Neuronal stem cell (in vitro differentiated cells): ENCODE results near the gene NPBWR2.

ENCODE experiments used
- DNase-seq: peaks from one replicate; pipeline ENCODE4 v3.0.0-alpha.2; 2013; ENCODE audit warnings: low spot score
- H2AFZ ChIP-seq: one replicate; pipeline ENCODE4 v1.6.1; 2013; ENCODE audit warnings: mild to moderate bottlenecking, low read length, inconsistent platforms
- H2AK5ac ChIP-seq: 2 replicates; pipeline ENCODE4 v1.6.1; 2013; ENCODE audit warnings: low read depth, mild to moderate bottlenecking, inconsistent platforms, low read length, moderate library complexity, mixed read lengths
- H2BK120ac ChIP-seq: 2 replicates; pipeline ENCODE4 v1.6.1; 2013; ENCODE audit warnings: low read depth, mild to moderate bottlenecking, inconsistent platforms, low read length, moderate library complexity, mixed read lengths
- H2BK12ac ChIP-seq: one replicate; pipeline ENCODE4 v1.6.1; 2013; ENCODE audit warnings: low read length, inconsistent platforms
- H2BK15ac ChIP-seq: 2 replicates; pipeline ENCODE4 v1.6.1; 2013; ENCODE audit warnings: mild to moderate bottlenecking, low read length, inconsistent platforms, mixed read lengths
- H2BK5ac ChIP-seq: one replicate; pipeline ENCODE4 v1.6.1; 2013; ENCODE audit warnings: inconsistent platforms, mild to moderate bottlenecking, low read length, moderate library complexity
- H3K14ac ChIP-seq: one replicate; pipeline ENCODE4 v1.6.1; 2013; ENCODE audit warnings: low read length, inconsistent platforms
- H3K18ac ChIP-seq: 2 replicates; pipeline ENCODE4 v1.6.1; 2013; ENCODE audit warnings: low read length, inconsistent platforms
- H3K23ac ChIP-seq: 2 replicates; pipeline ENCODE4 v1.6.1; 2013; ENCODE audit warnings: low read depth, mild to moderate bottlenecking, mixed read lengths, low read length, inconsistent platforms; ENCODE audit not compliant: poor library complexity
- H3K27ac ChIP-seq: replicated peaks from 3 replicates; pipeline ENCODE4 v1.5.1; 2013; ENCODE audit warnings: low read length, inconsistent platforms
- H3K27me3 ChIP-seq, 3 experiments: 2 replicates each; pipeline ENCODE4 v1.6.1; 2013; ENCODE audit warnings: low read length in 3 of 3, mild to moderate bottlenecking in 2 of 3, inconsistent platforms in 1 of 3, low read depth in 1 of 3, mixed read lengths in 1 of 3, moderate library complexity in 1 of 3; ENCODE audit not compliant: control insufficient read depth in 3 of 3, insufficient read depth in 3 of 3
- H3K36me3 ChIP-seq, 2 donors: replicated peaks in 1 of 2; 2 replicates each; pipeline ENCODE4 v1.6.1; 2013; ENCODE audit warnings: low read length in 2 of 2; ENCODE audit not compliant: control insufficient read depth in 2 of 2, insufficient read depth in 2 of 2
- H3K4ac ChIP-seq: 2 replicates; pipeline ENCODE4 v1.6.1; 2013; ENCODE audit warnings: inconsistent platforms, mild to moderate bottlenecking, low read length, moderate library complexity
- H3K4me1 ChIP-seq, 2 donors: 1 replicate in 1 of 2; 2 replicates in 1 of 2; pipeline ENCODE4 v1.6.1; 2013; ENCODE audit warnings: low read length in 2 of 2, low read depth in 1 of 2; ENCODE audit not compliant: control insufficient read depth in 2 of 2, insufficient read depth in 1 of 2
- H3K4me2 ChIP-seq: one replicate; pipeline ENCODE4 v1.6.1; 2013; ENCODE audit warnings: mild to moderate bottlenecking, low read length, inconsistent platforms; ENCODE audit not compliant: insufficient read depth, poor library complexity, severe bottlenecking
- H3K4me3 ChIP-seq, 2 donors: 2 replicates each; pipeline ENCODE4 v1.5.1; 2013; ENCODE audit warnings: low read length in 2 of 2, mild to moderate bottlenecking in 2 of 2, inconsistent platforms in 1 of 2, moderate library complexity in 1 of 2
- H3K79me1 ChIP-seq: one replicate; pipeline ENCODE4 v1.6.1; 2013; ENCODE audit warnings: low read depth, mild to moderate bottlenecking, inconsistent platforms, low read length, moderate library complexity
- H3K9ac ChIP-seq: one replicate; pipeline ENCODE4 v1.6.1; 2013; ENCODE audit warnings: mild to moderate bottlenecking, low read depth, low read length, inconsistent platforms; ENCODE audit not compliant: poor library complexity
- H3K9me3 ChIP-seq, 2 donors: replicated peaks in 1 of 2; 2 replicates each; pipeline versions ENCODE3 to v1.6.1; 2013; ENCODE audit warnings: low read length in 2 of 2, mild to moderate bottlenecking in 2 of 2, inconsistent platforms in 1 of 2, low read depth in 1 of 2, mixed read lengths in 1 of 2, moderate library complexity in 1 of 2; ENCODE audit not compliant: control insufficient read depth in 2 of 2, insufficient read depth in 1 of 2
- H4K8ac ChIP-seq: one replicate; pipeline ENCODE4 v1.6.1; 2013; ENCODE audit warnings: low read depth, mild to moderate bottlenecking, inconsistent platforms, low read length, moderate library complexity
- H4K91ac ChIP-seq: one replicate; pipeline ENCODE4 v1.6.1; 2013; ENCODE audit warnings: low read length, low read depth, mild to moderate bottlenecking, inconsistent platforms; ENCODE audit not compliant: poor library complexity
- WGBS, 2 donors: extraction: QIAGEN DNeasy Blood & Tissue Kit; methylation state at CpG; one replicate each; pipeline ENCODE4 v1.1.7; 2013; ENCODE audit warnings: missing lambda C conversion rate in 2 of 2, mixed read lengths in 1 of 2; ENCODE audit not compliant: insufficient read length in 2 of 2, insufficient replicate concordance in 1 of 2; ENCODE audit errors: extremely low coverage in 2 of 2; 5-methylcytosine and 5-hydroxymethylcytosine counted together

Gene NPBWR2

DNA sequence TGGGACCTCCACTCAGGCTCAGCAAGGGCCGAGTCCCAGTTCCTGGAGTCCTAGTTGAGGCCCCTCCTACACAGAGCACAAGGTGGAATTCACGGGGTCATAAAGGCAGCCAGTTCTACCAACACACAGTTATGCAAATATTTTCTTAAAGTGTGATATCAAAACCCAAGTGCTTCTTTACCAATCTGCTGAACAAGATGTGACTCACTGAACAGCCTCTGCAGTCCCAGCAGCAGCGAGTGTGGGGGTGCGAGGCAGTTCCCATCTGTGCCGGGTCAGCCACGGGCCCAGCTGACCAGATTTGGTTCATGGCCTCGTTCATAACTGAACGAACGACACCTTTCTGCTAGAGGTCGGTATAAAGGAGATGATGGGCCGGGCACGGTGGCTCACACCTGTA lies 48.8 kb downstream of the NPBWR2 start:
- Histone ChIP-seq H3K27me3 (peaks cover 0 to 11% (median 0%) of the 10 kb centered on the region in 3 experiments), H3K23ac (no peak overlapping the region), H4K8ac (no peak overlapping the region), H3K4me2 (no peak overlapping the region), H3K36me3 (no peaks in the 10 kb centered on the region), H4K91ac (no peak overlapping the region), H3K4me3 (no peak overlapping the region), H3K79me1 (peaks cover 2% of the 10 kb centered on the region), H2BK120ac (peak overlapping the region; percentile 42), H3K9me3 (no peaks in the 10 kb centered on the region), H3K4ac (no peak overlapping the region), H3K27ac (no peak overlapping the region), H2AK5ac (peak overlapping the region; percentile 99), H3K9ac (no peak overlapping the region), H2BK15ac (peak overlapping the region; percentile 79), H2AFZ (no peak overlapping the region), H3K18ac (no peak overlapping the region), H3K14ac (no peak overlapping the region), H2BK5ac (peak overlapping the region; percentile 57), H3K4me1 (peaks cover 17 to 38% of the 10 kb centered on the region in 2 donors), H2BK12ac (no peak overlapping the region)
- no CpG with 5 or more reads among the region's 12 CpGs for WGBS, 2 donors
- DNase-seq: no peak

DNA sequence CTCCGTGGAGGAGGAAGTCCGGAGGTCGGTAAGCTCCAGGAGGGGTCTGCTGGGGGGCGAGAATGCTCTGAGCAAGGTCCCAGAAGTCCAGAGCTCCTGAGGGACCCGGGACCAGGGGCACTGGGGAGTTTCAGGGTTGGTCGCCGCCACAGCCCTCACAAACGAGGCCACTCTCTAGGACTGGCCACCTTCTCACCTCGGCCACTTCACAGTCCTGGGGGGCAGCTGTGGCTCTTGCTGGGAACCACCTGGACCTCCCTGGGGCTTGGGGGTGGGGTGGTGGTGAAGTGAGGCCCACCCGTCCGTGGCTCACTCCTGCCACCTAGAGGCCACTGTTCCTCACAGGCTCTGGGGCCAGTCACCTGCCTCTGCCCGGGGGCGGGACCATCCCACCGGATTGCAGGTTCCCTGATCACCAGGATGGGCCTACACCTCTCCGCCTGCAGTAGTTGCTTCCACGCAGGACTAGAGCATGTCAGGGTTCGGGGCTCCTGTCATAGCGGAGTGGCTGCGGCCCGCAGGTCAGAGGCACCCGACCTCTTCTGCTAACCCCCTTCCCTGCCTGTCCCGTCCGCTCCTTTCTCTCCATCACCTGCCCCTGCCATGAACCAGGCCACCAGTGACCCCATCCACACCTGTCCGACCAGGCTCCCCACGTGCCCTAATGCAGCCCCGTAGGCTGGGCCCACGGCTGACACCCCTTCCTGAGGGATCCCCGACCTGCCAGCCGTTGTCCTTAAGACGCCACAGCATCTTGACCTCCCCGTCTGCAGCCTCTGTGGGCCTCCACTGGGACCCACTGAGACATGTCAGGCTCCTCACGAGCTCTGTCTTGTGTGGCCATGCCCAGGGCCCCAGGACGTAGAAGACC lies 49.5 kb downstream of the NPBWR2 start:
- no peaks in the 10 kb centered on the region for H3K9me3 ChIP-seq
- no CpG with 5 or more reads among the region's 33 CpGs for WGBS, 2 donors
- no peak overlapping the region for H3K4me3 ChIP-seq
- DNase-seq: no peak
- no peak overlapping the region for H4K91ac ChIP-seq
- peak overlapping the region; percentile 53 for H2AFZ ChIP-seq
- no peaks in the 10 kb centered on the region for H3K36me3 ChIP-seq
- no peak overlapping the region for H3K4me2 ChIP-seq
- H3K18ac ChIP-seq: peak overlapping the region; percentile 91
- no peaks in the 10 kb centered on the region for H3K79me1 ChIP-seq
- peak overlapping the region; percentile 44 for H3K14ac ChIP-seq
- H2BK120ac ChIP-seq: peak overlapping the region; percentile 42
- no peak overlapping the region for H3K27ac ChIP-seq
- H3K23ac ChIP-seq: peak overlapping the region; percentile 93
- H3K27me3 ChIP-seq: peaks cover 0 to 17% (median 0%) of the 10 kb centered on the region in 3 experiments
- H2AK5ac ChIP-seq: peak overlapping the region; percentile 99
- no peak overlapping the region for H3K4ac ChIP-seq
- H4K8ac ChIP-seq: no peak overlapping the region
- peak overlapping the region; percentile 88 for H2BK12ac ChIP-seq
- peak overlapping the region; percentile 87 for H2BK15ac ChIP-seq
- peak overlapping the region; percentile 78 for H2BK5ac ChIP-seq
- H3K4me1 ChIP-seq: peaks cover 20 to 39% of the 10 kb centered on the region in 2 donors
- peak overlapping the region; percentile 57 for H3K9ac ChIP-seq

DNA sequence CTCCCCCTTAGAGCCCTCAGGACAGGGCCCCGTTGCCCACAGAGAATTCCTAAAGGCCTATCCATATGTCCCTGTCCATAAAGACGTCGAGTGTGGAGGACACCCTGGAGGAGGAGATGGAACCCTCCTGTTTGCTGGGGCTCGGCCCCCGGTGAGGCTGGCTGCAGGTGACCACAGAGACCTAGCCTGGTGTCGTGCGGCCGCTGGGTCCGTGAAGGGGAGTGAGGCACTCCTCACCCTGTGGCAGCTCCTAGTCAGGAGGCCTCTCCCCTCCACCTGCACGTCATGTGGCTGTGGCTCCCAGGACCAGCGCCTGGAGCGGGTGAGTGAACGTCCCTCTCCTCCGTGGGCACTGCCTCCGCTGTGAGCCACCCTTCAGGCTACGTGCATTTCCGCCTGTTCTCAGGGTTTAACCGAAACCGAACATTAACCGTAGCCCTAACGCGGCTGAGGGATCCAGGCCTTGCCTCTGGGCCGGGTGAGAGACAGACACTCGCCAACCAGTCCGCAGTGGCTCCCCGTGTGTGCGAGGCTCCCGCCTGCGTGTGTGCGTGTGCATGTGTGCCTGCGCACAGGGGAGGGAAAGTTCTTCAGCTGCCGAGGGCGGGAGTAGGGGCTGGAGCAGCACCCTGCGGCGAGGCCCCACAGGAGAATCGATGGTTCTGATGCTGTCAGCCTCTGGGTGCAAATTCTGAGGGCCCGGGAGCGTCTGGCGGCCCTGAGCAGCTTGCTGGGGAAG lies 50.3 kb downstream of the NPBWR2 start:
- Histone ChIP-seq H3K4ac (peak overlapping the region; percentile 93), H3K36me3 (no peaks in the 10 kb centered on the region), H3K4me1 (peaks cover 15 to 34% of the 10 kb centered on the region in 2 donors), H3K27me3 (peaks cover 0 to 25% (median 0%) of the 10 kb centered on the region in 3 experiments), H3K9ac (peak overlapping the region; percentile 63), H3K9me3 (no peaks in the 10 kb centered on the region), H3K79me1 (no peaks in the 10 kb centered on the region), H4K8ac (peak overlapping the region; percentile 97), H3K4me3 (peak overlapping the region in 1 of 2 donors; percentile 28), H2BK120ac (peak overlapping the region; percentile 89), H3K23ac (peak overlapping the region; percentile 93), H3K14ac (peak overlapping the region; percentile 44), H2BK15ac (peak overlapping the region; percentile 87), H2AK5ac (peak overlapping the region; percentile 99), H2BK12ac (peak overlapping the region; percentile 59), H4K91ac (no peak overlapping the region), H2AFZ (peak overlapping the region; percentile 53), H3K18ac (peak overlapping the region; percentile 91), H3K4me2 (no peak overlapping the region), H2BK5ac (peak overlapping the region; percentile 78), H3K27ac (no peak overlapping the region)
- DNase-seq: no peak
- WGBS, 2 donors: no CpG with 5 or more reads among the region's 39 CpGs

DNA sequence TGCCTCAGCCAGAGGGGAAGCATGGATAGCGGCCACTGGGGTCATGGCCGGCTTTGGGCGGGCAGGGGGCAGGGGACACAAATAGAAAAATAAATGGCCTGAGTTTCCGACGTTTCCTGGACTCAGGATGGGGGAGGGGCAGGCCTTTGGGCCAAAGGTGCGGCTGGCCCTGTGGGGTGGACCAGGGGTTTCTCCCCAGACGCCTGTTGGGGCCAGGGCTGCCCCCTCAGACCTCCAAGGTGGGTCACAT lies 50.8 kb downstream of the NPBWR2 start:
- Histone ChIP-seq H2BK5ac (peak overlapping the region; percentile 78), H3K36me3 (no peaks in the 10 kb centered on the region), H3K27me3 (peaks cover 0 to 30% (median 0%) of the 10 kb centered on the region in 3 experiments), H2BK120ac (peak overlapping the region; percentile 89), H3K23ac (no peak overlapping the region), H3K18ac (no peak overlapping the region), H3K4me2 (no peak overlapping the region), H2BK15ac (peak overlapping the region; percentile 87), H3K9me3 (no peaks in the 10 kb centered on the region), H3K4ac (no peak overlapping the region), H2AFZ (peak overlapping the region; percentile 53), H3K9ac (no peak overlapping the region), H4K91ac (no peak overlapping the region), H2AK5ac (peak overlapping the region; percentile 99), H3K79me1 (no peaks in the 10 kb centered on the region), H3K4me3 (no peak overlapping the region), H2BK12ac (no peak overlapping the region), H3K4me1 (peaks cover 15 to 34% of the 10 kb centered on the region in 2 donors), H3K27ac (no peak overlapping the region), H3K14ac (no peak overlapping the region), H4K8ac (no peak overlapping the region)
- no CpG with 5 or more reads among the region's 7 CpGs for WGBS, 2 donors
- no peak for DNase-seq
